ENCODE results near the gene HDAC4.

GRCh38 chr2:239006622-239007285, 394.1 kb downstream of the HDAC4 start:
- no peak for TF ChIP-seq CTCF (IDR thresholded peaks at IDR 0.05)
- no peak for TF ChIP-seq POLR2AphosphoS5 (IDR thresholded peaks at IDR 0.05)
- no peak for TF ChIP-seq POLR2A (IDR thresholded peaks at IDR 0.05)
